Nucleus accumbens (tissue), 56 donors: ENCODE measurements around the gene USB1.
"Not testable (repeated sequence)": the region's sequence is repeated elsewhere in the genome, so short reads cannot be mapped to it uniquely, and the experiment has no call there.

Experiments used
- DNase-seq, 56 donors: peaks; one replicate each; lab custom pipeline; 2025; lab: John Stamatoyannopoulos, UW

Gene USB1

GRCh38 chr16:57969451-57970123 is 31.6 kb upstream of the USB1 start:
- no peak for DNase-seq

GRCh38 chr16:57970319-57970718 is 30.9 kb upstream of the USB1 start:
- DNase-seq: no peak

GRCh38 chr16:57970970-57971369 is 30.2 kb upstream of the USB1 start, which contains the start of gene CNGB1:
Gene CNGB1, minus strand, starts transcription at chr16:57971128. Its CDS starts 3,842 bp downstream, at chr16:57967286.
- DNase-seq: no peak

- no peak for DNase-seq
Observed at GRCh38 chr16:57971848-57972247, 29.4 kb upstream of the USB1 start.

- DNase-seq: no peak
Observed at GRCh38 chr16:57972306-57972705, 28.9 kb upstream of the USB1 start.

- DNase-seq: peak in 41 of 56 donors; percentile 6 to 74 (median 54)
Observed at GRCh38 chr16:57976331-57976796, 24.8 kb upstream of the USB1 start.

GRCh38 chr16:57977418-57978069 is 23.7 kb upstream of the USB1 start:
- no peak for DNase-seq

GRCh38 chr16:57978070-57978465 is 23.1 kb upstream of the USB1 start:
- not testable (repeated sequence) for DNase-seq

GRCh38 chr16:57979006-57979585 is 22.1 kb upstream of the USB1 start:
- DNase-seq: no peak

GRCh38 chr16:57981636-57982035 is 19.6 kb upstream of the USB1 start:
- DNase-seq: no peak

- DNase-seq: no peak
Observed at GRCh38 chr16:57982385-57982784, 18.8 kb upstream of the USB1 start.

- DNase-seq: peak in 29 of 56 donors; percentile 13 to 83 (median 38)
Observed at GRCh38 chr16:57984443-57985203, 16.6 kb upstream of the USB1 start.

GRCh38 chr16:57985204-57986181 is 15.7 kb upstream of the USB1 start:
- peak in 1 of 56 donors; percentile 65 for DNase-seq

- DNase-seq: no peak
Observed at GRCh38 chr16:57986196-57986595, 15.0 kb upstream of the USB1 start.

- no peak for DNase-seq
Observed at GRCh38 chr16:57987441-57988177, 13.6 kb upstream of the USB1 start.

GRCh38 chr16:57988929-57989328 is 12.3 kb upstream of the USB1 start:
- peak in 20 of 56 donors; percentile 10 to 51 (median 35) for DNase-seq

GRCh38 chr16:57991551-57992059 is 9.6 kb upstream of the USB1 start:
- no peak for DNase-seq

- DNase-seq: no peak
Observed at GRCh38 chr16:57992084-57992483, 9.1 kb upstream of the USB1 start.

- DNase-seq: no peak
Observed at GRCh38 chr16:57993438-57993837, 7.8 kb upstream of the USB1 start.
